Fibroblast of mammary gland (primary cell): ENCODE data around the gene DTNB.

Experiments
- DNase-seq: peaks from one replicate; pipeline ENCODE4 v3.0.0-alpha.2; 2010; ENCODE audit warnings: low read depth
- H3K4me3 ChIP-seq: 2 replicates; pipeline ENCODE4 v1.5.1; 2011; ENCODE audit warnings: low read depth, mild to moderate bottlenecking, low read length, moderate library complexity; ENCODE audit not compliant: control insufficient read depth
- TF ChIP-seq, protein P1 (sequence below): conservative IDR thresholded peaks from 2 replicates; pipeline ENCODE4 v1.5.1; 2011; ENCODE audit warnings: low read depth, low read length, inconsistent platforms; ENCODE audit not compliant: control insufficient read depth, insufficient read depth

The DTNB gene

DNA sequence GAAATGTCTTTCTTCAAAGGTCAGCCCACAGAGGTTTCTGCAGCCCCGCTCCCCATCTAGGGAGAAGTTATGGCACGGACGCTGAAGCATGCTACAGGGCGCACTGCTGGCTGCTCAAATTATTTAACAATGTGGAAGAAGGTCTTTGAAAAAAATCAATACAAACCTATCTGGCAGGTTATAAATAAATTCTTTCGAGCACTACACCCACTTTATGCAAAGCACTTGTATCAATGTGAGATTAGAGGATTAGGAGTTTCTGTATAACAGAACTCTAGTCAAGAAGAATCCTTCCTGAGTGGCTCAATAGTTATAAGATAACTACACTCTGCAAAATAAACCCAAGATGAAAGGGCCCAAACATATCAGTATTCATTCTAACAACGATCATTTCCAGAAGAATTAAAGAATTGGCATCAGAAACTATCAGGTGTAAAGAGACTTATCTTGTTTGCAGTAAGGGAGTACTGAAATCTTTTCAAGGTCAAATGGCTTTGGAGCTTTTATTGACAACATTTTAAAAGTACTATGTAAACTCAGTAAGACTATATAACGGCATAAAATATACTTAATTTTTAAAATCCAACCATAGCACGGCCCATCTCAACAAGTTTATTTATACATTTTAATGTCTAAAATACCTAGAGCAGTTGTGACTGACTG is 228.6 kb downstream of the DTNB start:
- DNase-seq, result no peak
- H3K4me3 ChIP-seq, result no peak overlapping the region
- TF ChIP-seq, protein P1, sequence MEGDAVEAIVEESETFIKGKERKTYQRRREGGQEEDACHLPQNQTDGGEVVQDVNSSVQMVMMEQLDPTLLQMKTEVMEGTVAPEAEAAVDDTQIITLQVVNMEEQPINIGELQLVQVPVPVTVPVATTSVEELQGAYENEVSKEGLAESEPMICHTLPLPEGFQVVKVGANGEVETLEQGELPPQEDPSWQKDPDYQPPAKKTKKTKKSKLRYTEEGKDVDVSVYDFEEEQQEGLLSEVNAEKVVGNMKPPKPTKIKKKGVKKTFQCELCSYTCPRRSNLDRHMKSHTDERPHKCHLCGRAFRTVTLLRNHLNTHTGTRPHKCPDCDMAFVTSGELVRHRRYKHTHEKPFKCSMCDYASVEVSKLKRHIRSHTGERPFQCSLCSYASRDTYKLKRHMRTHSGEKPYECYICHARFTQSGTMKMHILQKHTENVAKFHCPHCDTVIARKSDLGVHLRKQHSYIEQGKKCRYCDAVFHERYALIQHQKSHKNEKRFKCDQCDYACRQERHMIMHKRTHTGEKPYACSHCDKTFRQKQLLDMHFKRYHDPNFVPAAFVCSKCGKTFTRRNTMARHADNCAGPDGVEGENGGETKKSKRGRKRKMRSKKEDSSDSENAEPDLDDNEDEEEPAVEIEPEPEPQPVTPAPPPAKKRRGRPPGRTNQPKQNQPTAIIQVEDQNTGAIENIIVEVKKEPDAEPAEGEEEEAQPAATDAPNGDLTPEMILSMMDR, result no peak

DNA sequence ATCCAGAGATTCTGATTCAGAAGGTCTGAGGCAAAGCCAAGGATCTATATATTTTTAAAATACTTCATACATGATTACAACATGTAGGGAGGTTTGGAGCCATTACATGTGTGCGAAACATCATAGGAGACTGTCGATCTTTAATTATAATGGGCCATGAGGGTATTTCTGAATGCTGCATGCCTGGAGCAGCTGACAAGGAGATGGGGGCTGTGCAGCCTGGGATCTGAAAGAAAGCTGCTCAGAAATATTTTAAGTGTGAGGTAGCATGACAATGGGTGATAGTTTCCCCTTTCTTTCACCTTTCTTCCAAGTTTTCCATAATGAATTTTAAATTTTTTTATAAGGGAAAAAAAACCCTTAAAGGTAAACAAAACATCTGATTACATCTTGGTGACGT is 229.6 kb downstream of the DTNB start:
- H3K4me3 ChIP-seq, result no peak overlapping the region
- TF ChIP-seq, protein P1, result no peak
- DNase-seq, result no peak

DNA sequence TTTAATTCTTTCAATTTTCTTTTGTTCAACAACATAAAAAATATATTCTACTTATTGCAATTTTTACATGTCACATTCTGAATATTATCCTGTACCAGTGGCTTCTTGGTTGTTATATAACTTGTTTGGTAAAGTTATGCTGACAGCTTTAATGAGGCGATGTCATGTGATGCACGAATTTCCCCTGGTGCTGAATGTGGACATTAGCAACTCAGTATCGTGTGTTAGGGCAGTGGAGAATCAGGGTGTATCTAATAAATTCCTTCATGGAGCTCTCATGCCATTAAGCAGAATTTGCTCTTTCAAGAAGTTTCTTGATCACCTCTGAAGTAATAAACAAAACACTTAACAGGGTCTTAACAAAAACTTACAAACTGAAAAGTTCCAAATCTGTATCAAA is 232.0 kb downstream of the DTNB start:
- H3K4me3 ChIP-seq, result no peak overlapping the region
- TF ChIP-seq, protein P1, result no peak
- no peak for DNase-seq

DNA sequence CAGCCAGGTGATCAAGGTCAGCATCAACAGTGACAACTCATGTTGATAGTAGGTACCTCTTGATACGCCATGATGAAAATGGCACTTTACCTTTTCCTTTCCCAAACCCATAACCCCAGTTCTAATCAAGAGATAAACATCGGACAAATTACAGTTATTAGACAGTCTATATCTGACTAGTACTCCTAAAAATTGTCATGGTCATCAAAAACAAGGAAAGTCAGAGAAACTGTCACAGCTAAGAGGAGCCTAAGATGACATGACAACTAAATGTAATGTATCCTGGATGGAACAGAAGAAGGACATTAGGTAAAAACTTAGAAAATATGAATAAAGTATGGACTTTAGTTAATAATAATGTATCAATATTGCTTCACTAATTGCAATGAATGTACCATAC is 234.6 kb downstream of the DTNB start:
- no peak overlapping the region for H3K4me3 ChIP-seq
- no peak for DNase-seq
- TF ChIP-seq, protein P1, result no peak

DNA sequence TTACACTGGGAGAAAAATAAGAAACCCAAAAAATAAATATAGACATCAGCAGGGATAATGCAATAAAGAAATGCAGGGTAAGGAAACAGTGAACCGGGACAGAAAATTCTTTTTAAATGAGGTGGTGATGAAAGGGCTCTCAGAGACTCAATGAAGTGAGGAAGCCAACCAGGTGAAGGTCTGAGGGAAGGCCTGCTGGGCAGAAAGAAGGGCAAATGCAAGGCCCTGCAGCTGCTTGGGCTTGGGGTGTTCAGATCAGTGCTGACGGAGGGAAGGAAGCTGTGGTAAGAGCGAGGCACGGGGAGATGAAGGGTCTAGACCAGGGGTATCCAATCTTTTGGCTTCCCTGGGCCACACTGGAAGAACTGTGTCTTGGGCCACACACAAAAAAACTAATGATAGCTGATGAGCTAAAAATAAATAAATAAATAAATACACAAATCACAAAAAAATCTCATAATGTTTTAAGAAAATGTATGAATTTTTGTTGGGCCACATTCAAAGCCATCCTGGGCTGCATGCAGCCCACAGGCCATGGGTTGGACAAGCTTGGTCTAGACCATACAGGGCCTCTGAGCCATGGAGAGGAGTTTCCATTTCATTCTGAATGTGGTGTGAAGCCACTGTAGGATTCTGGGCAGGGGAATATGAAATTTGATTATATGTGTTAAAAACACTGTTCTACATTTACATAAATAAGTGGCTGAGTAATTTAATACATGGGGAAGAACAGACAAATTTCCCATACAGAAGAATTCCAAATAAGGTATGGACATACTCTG is 235.3 kb downstream of the DTNB start:
- TF ChIP-seq, protein P1, result no peak
- DNase-seq, result no peak
- H3K4me3 ChIP-seq, result no peak overlapping the region

DNA sequence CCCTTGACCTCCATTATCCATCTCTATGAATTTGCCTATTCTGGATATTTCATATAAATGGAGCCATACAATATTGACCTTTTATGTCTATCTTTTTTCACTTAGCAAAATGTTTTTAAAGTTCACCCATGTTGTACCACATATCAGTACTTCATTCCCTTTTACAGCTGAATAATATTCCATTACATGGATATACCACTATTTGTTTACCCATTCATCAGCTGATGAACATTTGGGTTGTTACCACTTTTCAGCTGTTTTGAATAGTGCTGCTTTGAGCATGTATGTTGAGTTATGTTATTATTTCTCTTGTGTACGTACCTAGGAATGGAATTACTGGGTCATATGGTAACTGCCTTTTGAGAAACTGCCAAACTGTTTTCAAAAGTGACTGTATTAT is 238.0 kb downstream of the DTNB start:
- TF ChIP-seq, protein P1, result no peak
- DNase-seq, result no peak
- H3K4me3 ChIP-seq, result no peak overlapping the region
